Neutrophil (primary cell): ENCODE results near the gene CLDN34.

Source experiments
- H3K27ac ChIP-seq: fragments of 200-600 bp; sonication (generic); 2 replicates; pipeline ENCODE4 v1.5.1; 2016; ENCODE audit warnings: mild to moderate bottlenecking, moderate library complexity
- H3K27me3 ChIP-seq: fragments of 200-600 bp; sonication (generic); 2 replicates; pipeline ENCODE4 v1.6.0; 2016; ENCODE audit warnings: mild to moderate bottlenecking
- H3K36me3 ChIP-seq: fragments of 200-600 bp; sonication (generic); 2 replicates; pipeline ENCODE4 v1.5.1; 2017
- H3K4me1 ChIP-seq, 2 experiments: fragments of 200-600 bp in 1 of 2; sonication (generic) in 1 of 2; 1 replicate in 1 of 2; 2 replicates in 1 of 2; pipeline versions ENCODE4 v1.5.1 to v1.6.1; 2013 to 2016; ENCODE audit warnings: low read depth in 1 of 2, low read length in 1 of 2, mild to moderate bottlenecking in 1 of 2, moderate library complexity in 1 of 2; ENCODE audit not compliant: control insufficient read depth in 1 of 2, insufficient read depth in 1 of 2
- H3K4me3 ChIP-seq, 2 experiments: fragments of 200-600 bp in 1 of 2; sonication (generic) in 1 of 2; 1 replicate in 1 of 2; 2 replicates in 1 of 2; pipeline ENCODE4 v1.5.1; 2013 to 2016; ENCODE audit warnings: low read depth in 1 of 2, low read length in 1 of 2, mild to moderate bottlenecking in 1 of 2, moderate library complexity in 1 of 2
- H3K9me3 ChIP-seq: fragments of 200-600 bp; sonication (generic); 2 replicates; pipeline ENCODE4 v1.5.1; 2016
- CTCF ChIP-seq: fragments of 200-600 bp; sonication (generic); IDR thresholded peaks from 2 replicates; pipeline ENCODE4 v1.5.1; 2016; ENCODE audit warnings: antibody characterized with exemption

The CLDN34 gene

GRCh38 chrX:9980401-9980800 is 13.2 kb downstream of the CLDN34 start:
- Histone ChIP-seq H3K4me3 (no peak overlapping the region), H3K9me3 (no peaks in the 10 kb centered on the region), H3K27ac (peak overlapping the region; percentile 99), H3K4me1 (peaks cover 56 to 59% of the 10 kb centered on the region in 2 experiments), H3K27me3 (no peaks in the 10 kb centered on the region), H3K36me3 (no peaks in the 10 kb centered on the region)
- no peak for TF ChIP-seq CTCF

- TF ChIP-seq CTCF, result no peak
- H3K27ac ChIP-seq, result peak overlapping the region; percentile 99
- peaks cover 61 to 64% of the 10 kb centered on the region in 2 experiments for H3K4me1 ChIP-seq
- no peaks in the 10 kb centered on the region for H3K36me3 ChIP-seq
- no peak overlapping the region for H3K4me3 ChIP-seq
- no peaks in the 10 kb centered on the region for H3K27me3 ChIP-seq
- no peaks in the 10 kb centered on the region for H3K9me3 ChIP-seq
Observed at GRCh38 chrX:9980927-9981326, 13.8 kb downstream of the CLDN34 start.

GRCh38 chrX:9983441-9983840 is 16.3 kb downstream of the CLDN34 start:
- no peaks in the 10 kb centered on the region for H3K36me3 ChIP-seq
- H3K9me3 ChIP-seq, result no peaks in the 10 kb centered on the region
- H3K4me1 ChIP-seq, result peaks cover 80 to 88% of the 10 kb centered on the region in 2 experiments
- peak overlapping the region; percentile 99 for H3K27ac ChIP-seq
- no peak for TF ChIP-seq CTCF
- peak overlapping the region in 1 of 2 experiments; percentile 13 for H3K4me3 ChIP-seq
- no peaks in the 10 kb centered on the region for H3K27me3 ChIP-seq

GRCh38 chrX:9983846-9984245 is 16.7 kb downstream of the CLDN34 start:
- Histone ChIP-seq H3K4me1 (peaks cover 84 to 92% of the 10 kb centered on the region in 2 experiments), H3K27me3 (no peaks in the 10 kb centered on the region), H3K4me3 (no peak overlapping the region), H3K9me3 (no peaks in the 10 kb centered on the region), H3K36me3 (no peaks in the 10 kb centered on the region), H3K27ac (peak overlapping the region; percentile 99)
- no peak for TF ChIP-seq CTCF

GRCh38 chrX:9988762-9989161 is 21.6 kb downstream of the CLDN34 start:
- Histone ChIP-seq H3K36me3 (no peaks in the 10 kb centered on the region), H3K27me3 (no peaks in the 10 kb centered on the region), H3K27ac (peak overlapping the region; percentile 47), H3K4me1 (peaks cover 42 to 49% of the 10 kb centered on the region in 2 experiments), H3K4me3 (no peak overlapping the region), H3K9me3 (no peaks in the 10 kb centered on the region)
- peak; percentile 27 for TF ChIP-seq CTCF

- H3K9me3 ChIP-seq, result no peaks in the 10 kb centered on the region
- no peaks in the 10 kb centered on the region for H3K36me3 ChIP-seq
- no peak overlapping the region for H3K27ac ChIP-seq
- H3K4me3 ChIP-seq, result no peak overlapping the region
- TF ChIP-seq CTCF, result no peak
- H3K4me1 ChIP-seq, result peaks cover 18 to 22% of the 10 kb centered on the region in 2 experiments
- no peaks in the 10 kb centered on the region for H3K27me3 ChIP-seq
Observed at GRCh38 chrX:9992061-9992460, 24.9 kb downstream of the CLDN34 start.
